Measurements from ENCODE around the gene OOEP. TPM values are rescaled to one million over a fixed set of nuclear protein-coding genes. Genes with fewer than 3 reads are reported as not detected.

OOEP gene
- total RNA-seq, 1 donor from 2014 or later = not detected

DNA sequence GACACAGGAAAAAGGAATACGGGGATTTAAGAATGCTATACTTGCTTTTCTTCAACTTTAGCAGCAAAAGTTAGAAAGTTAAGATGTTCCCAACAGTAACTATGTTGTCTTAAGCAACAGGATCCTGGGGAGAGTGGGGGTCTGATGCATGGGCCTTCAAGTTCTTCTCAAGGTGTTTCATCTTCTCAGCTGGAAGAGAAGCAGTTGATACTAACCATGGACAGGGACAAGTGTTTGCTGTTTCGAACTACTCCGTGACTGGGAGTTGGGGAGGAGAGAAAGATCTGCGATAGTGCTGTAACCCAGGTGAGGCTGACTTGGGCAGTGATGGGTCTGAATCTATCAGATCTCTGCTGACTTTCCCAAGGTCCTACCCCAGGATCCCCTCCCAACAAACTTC is 1.0 kb downstream of the OOEP start:
- H3K4me3 ChIP-seq = no peak overlapping the region
- Mint-ChIP-seq H3K27ac (no peak overlapping the region), H3K4me1 (peaks cover 5% of the 10 kb centered on the region), H3K9me3 (peaks cover 2% of the 10 kb centered on the region), H3K36me3 (no peaks in the 10 kb centered on the region), H3K27me3 (ENCODE audit: insufficient read depth, low read depth) (peaks cover 4% of the 10 kb centered on the region), H3K4me3 (no peak overlapping the region)
- H3K9ac ChIP-seq = no peak overlapping the region
- H3K9me3 ChIP-seq (ENCODE audit: low read depth) = no peaks in the 10 kb centered on the region
- H3K4me2 ChIP-seq = no peak overlapping the region
- no peak overlapping the region for H3K27ac ChIP-seq
- no peak overlapping the region for H2AFZ ChIP-seq (replicated peaks)
- no peaks in the 10 kb centered on the region for H3K79me2 ChIP-seq (ENCODE audit: low read depth)
- no peak for DNase-seq (ENCODE audit: low spot score)
- no peaks in the 10 kb centered on the region for H3F3A ChIP-seq (ENCODE audit: low read depth)
- H3K4me1 ChIP-seq = no peaks in the 10 kb centered on the region
- no peaks in the 10 kb centered on the region for H3K27me3 ChIP-seq
- no peak for TF ChIP-seq EZH2phosphoT487 (IDR thresholded peaks at IDR 0.05)
- no peak for TF ChIP-seq EZH2 (IDR thresholded peaks at IDR 0.05)
- TF ChIP-seq, protein P1, sequence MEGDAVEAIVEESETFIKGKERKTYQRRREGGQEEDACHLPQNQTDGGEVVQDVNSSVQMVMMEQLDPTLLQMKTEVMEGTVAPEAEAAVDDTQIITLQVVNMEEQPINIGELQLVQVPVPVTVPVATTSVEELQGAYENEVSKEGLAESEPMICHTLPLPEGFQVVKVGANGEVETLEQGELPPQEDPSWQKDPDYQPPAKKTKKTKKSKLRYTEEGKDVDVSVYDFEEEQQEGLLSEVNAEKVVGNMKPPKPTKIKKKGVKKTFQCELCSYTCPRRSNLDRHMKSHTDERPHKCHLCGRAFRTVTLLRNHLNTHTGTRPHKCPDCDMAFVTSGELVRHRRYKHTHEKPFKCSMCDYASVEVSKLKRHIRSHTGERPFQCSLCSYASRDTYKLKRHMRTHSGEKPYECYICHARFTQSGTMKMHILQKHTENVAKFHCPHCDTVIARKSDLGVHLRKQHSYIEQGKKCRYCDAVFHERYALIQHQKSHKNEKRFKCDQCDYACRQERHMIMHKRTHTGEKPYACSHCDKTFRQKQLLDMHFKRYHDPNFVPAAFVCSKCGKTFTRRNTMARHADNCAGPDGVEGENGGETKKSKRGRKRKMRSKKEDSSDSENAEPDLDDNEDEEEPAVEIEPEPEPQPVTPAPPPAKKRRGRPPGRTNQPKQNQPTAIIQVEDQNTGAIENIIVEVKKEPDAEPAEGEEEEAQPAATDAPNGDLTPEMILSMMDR (IDR thresholded peaks at IDR 0.05) = no peak
- H4K20me1 ChIP-seq (ENCODE audit: low read depth) = no peaks in the 10 kb centered on the region
- no peaks in the 10 kb centered on the region for H3K36me3 ChIP-seq

DNA sequence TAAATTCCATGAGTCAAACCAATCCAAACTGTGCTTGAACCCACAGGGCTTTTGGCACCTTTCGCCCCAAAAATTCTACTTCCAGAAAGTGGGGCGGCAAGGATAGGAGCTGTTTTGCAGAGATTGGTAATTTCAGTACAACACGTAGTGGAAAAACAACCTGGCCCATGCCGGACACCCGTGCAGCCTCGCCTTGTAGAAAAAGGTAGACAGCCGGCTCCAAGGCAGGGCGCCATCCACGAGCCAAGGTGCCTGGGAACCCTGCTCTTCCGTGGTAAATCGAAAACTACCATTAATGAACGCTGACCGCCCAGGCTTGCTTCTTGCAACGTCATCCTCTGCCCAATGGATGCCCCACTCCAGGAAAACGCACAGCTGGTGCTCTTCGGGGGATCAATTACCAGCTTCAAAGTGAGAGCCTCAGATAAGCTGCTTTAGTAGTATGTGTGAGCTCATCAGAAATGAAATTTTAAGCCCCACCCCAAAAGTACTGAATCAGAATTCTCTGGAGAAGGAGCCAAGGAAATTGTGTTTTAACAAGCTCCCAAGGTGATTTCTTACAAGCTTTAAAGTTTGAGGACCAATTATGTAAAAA is 1.8 kb downstream of the OOEP start:
- Mint-ChIP-seq H3K4me1 (peaks cover 5% of the 10 kb centered on the region), H3K36me3 (no peaks in the 10 kb centered on the region), H3K27me3 (ENCODE audit: insufficient read depth, low read depth) (peaks cover 4% of the 10 kb centered on the region), H3K4me3 (no peak overlapping the region), H3K27ac (no peak overlapping the region), H3K9me3 (peaks cover 2% of the 10 kb centered on the region)
- no peak overlapping the region for H3K4me3 ChIP-seq
- TF ChIP-seq, protein P1 (IDR thresholded peaks at IDR 0.05) = no peak
- TF ChIP-seq EZH2phosphoT487 (IDR thresholded peaks at IDR 0.05) (no peak), EZH2 (IDR thresholded peaks at IDR 0.05) (no peak)
- H3F3A ChIP-seq (ENCODE audit: low read depth) = no peaks in the 10 kb centered on the region
- H3K9ac ChIP-seq = no peak overlapping the region
- no peaks in the 10 kb centered on the region for H3K4me1 ChIP-seq
- H3K27ac ChIP-seq = no peak overlapping the region
- peak overlapping the region; percentile 68 for H2AFZ ChIP-seq (replicated peaks)
- no peaks in the 10 kb centered on the region for H3K79me2 ChIP-seq (ENCODE audit: low read depth)
- no peaks in the 10 kb centered on the region for H3K27me3 ChIP-seq
- no peaks in the 10 kb centered on the region for H3K9me3 ChIP-seq (ENCODE audit: low read depth)
- no peak for DNase-seq (ENCODE audit: low spot score)
- no peaks in the 10 kb centered on the region for H4K20me1 ChIP-seq (ENCODE audit: low read depth)
- no peak overlapping the region for H3K4me2 ChIP-seq
- no peaks in the 10 kb centered on the region for H3K36me3 ChIP-seq

DNA sequence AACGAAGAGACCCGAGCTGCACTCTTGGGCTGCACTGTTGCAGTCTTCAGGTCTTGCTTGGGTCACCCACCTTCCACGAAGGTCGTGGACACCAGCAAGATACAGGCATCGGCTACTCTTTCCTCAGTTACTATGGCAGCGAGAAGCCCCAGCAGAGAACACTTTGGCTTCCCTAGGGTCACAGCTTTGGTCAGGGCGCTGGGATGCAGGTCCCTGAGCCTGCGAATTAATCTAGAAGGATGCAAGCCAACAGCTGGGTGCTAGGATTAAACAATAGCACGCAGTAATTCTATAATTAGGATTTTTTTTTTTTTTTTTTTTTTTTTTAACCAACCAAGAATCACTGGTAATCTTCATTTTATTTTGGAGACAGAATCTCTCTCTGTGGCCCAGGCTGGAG is 5.1 kb downstream of the OOEP start:
- H3K4me3 Mint-ChIP-seq = no peak overlapping the region
- H3K27me3 Mint-ChIP-seq (ENCODE audit: insufficient read depth, low read depth) = peaks cover 6% of the 10 kb centered on the region
- H3K36me3 ChIP-seq = no peaks in the 10 kb centered on the region
- no peak overlapping the region for H3K9ac ChIP-seq
- H3K27ac ChIP-seq = no peak overlapping the region
- no peak overlapping the region for H3K27ac Mint-ChIP-seq
- H3K4me1 Mint-ChIP-seq = peaks cover 5% of the 10 kb centered on the region
- TF ChIP-seq EZH2phosphoT487 (IDR thresholded peaks at IDR 0.05) (no peak), EZH2 (IDR thresholded peaks at IDR 0.05) (no peak)
- TF ChIP-seq, protein P1 (IDR thresholded peaks at IDR 0.05) = no peak
- H3K4me1 ChIP-seq = no peaks in the 10 kb centered on the region
- no peaks in the 10 kb centered on the region for H3F3A ChIP-seq (ENCODE audit: low read depth)
- no peaks in the 10 kb centered on the region for H3K27me3 ChIP-seq
- no peaks in the 10 kb centered on the region for H3K9me3 Mint-ChIP-seq
- no peak overlapping the region for H3K4me2 ChIP-seq
- H3K4me3 ChIP-seq = no peak overlapping the region
- H2AFZ ChIP-seq (replicated peaks) = no peak overlapping the region
- no peaks in the 10 kb centered on the region for H3K36me3 Mint-ChIP-seq
- no peaks in the 10 kb centered on the region for H4K20me1 ChIP-seq (ENCODE audit: low read depth)
- H3K9me3 ChIP-seq (ENCODE audit: low read depth) = no peaks in the 10 kb centered on the region
- no peak for DNase-seq (ENCODE audit: low spot score)
- no peaks in the 10 kb centered on the region for H3K79me2 ChIP-seq (ENCODE audit: low read depth)
